HCT116 (cell line): ENCODE results near the gene SQSTM1. TPM values are rescaled to one million over a fixed set of nuclear protein-coding genes. Genes with fewer than 3 reads are reported as not detected.

Source experiments
- ATAC-seq: fragments of 200-7000 bp; cut with Tn5 transposase; 2 replicates; pipeline ENCODE4 v1.9.1; 2020; ENCODE audit warnings: mild to moderate bottlenecking, moderate library complexity
- BruUV-seq: library from RNA; stranded (reverse); fragments of 400-500 nt; replicated peaks from 2 replicates; lab custom pipeline; 2021; lab: Mats Ljungman, UMichigan
- CTCF ChIA-PET: fragments of 300-600 bp; sonication (Branson Sonifier 250); formaldehyde crosslinking; loops from one replicate; lab custom pipeline; 2021; ENCODE audit warnings: antibody characterized with exemption; lab: Charles Lee
- POLR2A ChIA-PET: fragments of 300-600, 350-600 bp; sonication (Branson Sonifier 250); formaldehyde crosslinking; loops from one replicate; lab custom pipeline; 2021; ENCODE audit warnings: antibody characterized with exemption; lab: Charles Lee
- RAD21 ChIA-PET, 2 experiments: fragments of 300-600 bp; sonication (Branson Sonifier 250); formaldehyde crosslinking; loops; one replicate each; lab custom pipeline; 2023; ENCODE audit warnings: low total read pairs in 2 of 2; ENCODE audit not compliant: uncharacterized antibody in 2 of 2, unreplicated experiment in 2 of 2, low non-redundant PET in 1 of 2; lab: Charles Lee
- DNase-seq: peaks from one replicate; pipeline ENCODE4 v3.0.0-alpha.2; 2010; ENCODE audit warnings: low read depth, low spot score
- H2AFZ ChIP-seq: fragments of 200-600 bp; shearing (Covaris generic), sonication (generic); 2 replicates; pipeline ENCODE4 v1.6.1; 2017; ENCODE audit warnings: low read depth, mixed run types, mixed read lengths, antibody characterized with exemption, low read length; ENCODE audit not compliant: poor library complexity, severe bottlenecking
- H3K27ac ChIP-seq: 2 replicates; pipeline ENCODE4 v1.5.1; 2012; ENCODE audit warnings: low read depth, low read length
- H3K27me3 ChIP-seq: fragments of 200-600 bp; sonication (generic); 2 replicates; pipeline ENCODE4 v1.6.1; 2016; ENCODE audit warnings: mixed run types, low read length, mixed read lengths; ENCODE audit not compliant: insufficient read depth
- H3K36me3 ChIP-seq, 2 experiments: fragments of 200-500 bp in 1 of 2; fragments of 200-600 bp in 1 of 2; sonication (Bioruptor generic) in 1 of 2; sonication (generic) in 1 of 2; 2 replicates each; pipeline versions ENCODE4 v1.5.1 to v1.6.1; 2014 to 2016; ENCODE audit warnings: low read length in 2 of 2, inconsistent platforms in 1 of 2, mixed read lengths in 1 of 2, mixed run types in 1 of 2; ENCODE audit not compliant: insufficient read depth in 2 of 2, control insufficient read depth in 1 of 2
- H3K4me1 ChIP-seq, 2 experiments: fragments of 200-600 bp in 1 of 2; sonication (generic) in 1 of 2; 2 replicates each; pipeline versions ENCODE4 v1.5.1 to v1.6.1; 2012 to 2017; ENCODE audit warnings: low read length in 2 of 2, inconsistent platforms in 1 of 2, mild to moderate bottlenecking in 1 of 2, mixed read lengths in 1 of 2, mixed run types in 1 of 2, moderate library complexity in 1 of 2; ENCODE audit not compliant: insufficient read depth in 2 of 2, control insufficient read depth in 1 of 2
- H3K4me2 ChIP-seq: fragments of 200-600 bp; sonication (generic); 2 replicates; pipeline ENCODE4 v1.6.1; 2017; ENCODE audit warnings: mixed run types, low read length, mixed read lengths
- H3K4me3 ChIP-seq, 2 experiments: fragments of 200-600 bp in 1 of 2; sonication (generic) in 1 of 2; replicated peaks in 1 of 2; 2 replicates each; pipeline ENCODE4 v1.5.1; 2011 to 2016; ENCODE audit warnings: low read length in 2 of 2, control low read depth in 1 of 2, low read depth in 1 of 2, mild to moderate bottlenecking in 1 of 2, mixed read lengths in 1 of 2, mixed run types in 1 of 2
- H3K79me2 ChIP-seq: fragments of 200-600 bp; sonication (generic); 2 replicates; pipeline ENCODE4 v1.6.1; 2017; ENCODE audit warnings: mild to moderate bottlenecking, mixed run types, low read length, moderate library complexity, mixed read lengths; ENCODE audit not compliant: insufficient read depth
- H3K9ac ChIP-seq: fragments of 200-600 bp; sonication (generic); 2 replicates; pipeline ENCODE4 v1.6.1; 2016; ENCODE audit warnings: low read length, mixed read lengths
- H3K9me2 ChIP-seq: fragments of 200-600 bp; sonication (generic), shearing (Covaris generic); 2 replicates; pipeline ENCODE4 v1.6.1; 2017; ENCODE audit warnings: mixed run types, mild to moderate bottlenecking, moderate library complexity; ENCODE audit not compliant: insufficient read depth
- H3K9me3 ChIP-seq, 2 experiments: fragments of 200-500 bp in 1 of 2; fragments of 200-600 bp in 1 of 2; sonication (Bioruptor generic) in 1 of 2; sonication (generic) in 1 of 2; 2 replicates each; pipeline ENCODE4 v1.6.1; 2014 to 2017; ENCODE audit warnings: low read length in 2 of 2, mixed read lengths in 2 of 2, inconsistent platforms in 1 of 2, low read depth in 1 of 2, mild to moderate bottlenecking in 1 of 2, mixed run types in 1 of 2, moderate library complexity in 1 of 2; ENCODE audit not compliant: control insufficient read depth in 1 of 2, insufficient read depth in 1 of 2
- H4K20me1 ChIP-seq: fragments of 200-600 bp; sonication (generic), shearing (Covaris generic); 2 replicates; pipeline ENCODE4 v1.6.1; 2017; ENCODE audit warnings: mixed run types, mild to moderate bottlenecking, moderate library complexity; ENCODE audit not compliant: insufficient read depth
- CBX3 ChIP-seq: IDR thresholded peaks from 2 replicates; pipeline ENCODE4 v1.6.1; 2012; ENCODE audit warnings: low read depth
- EGR1 ChIP-seq: IDR thresholded peaks from 2 replicates; pipeline ENCODE4 v1.6.1; 2012; ENCODE audit warnings: low read depth
- EZH2 ChIP-seq: fragments of 200-600 bp; sonication (generic); IDR thresholded peaks from 2 replicates; pipeline ENCODE4 v1.6.1; 2017; ENCODE audit warnings: antibody characterized with exemption, mixed run types
- SIN3A ChIP-seq: IDR thresholded peaks from 2 replicates; pipeline ENCODE4 v1.6.1; 2012; ENCODE audit warnings: low read depth
- SP1 ChIP-seq: IDR thresholded peaks from 2 replicates; pipeline ENCODE4 v1.6.1; 2012; ENCODE audit warnings: low read depth
- intact Hi-C: fragments of 100-400 bp; cut with micrococcal nuclease; formaldehyde crosslinking; loops from 2 replicates; pipeline ENCODE4 v1.10.0; 2022
- total RNA-seq: library from RNA; stranded (reverse); gene quantifications from one replicate; pipeline ENCODE4 v1.2.1, GENCODE V29; 2021; ENCODE audit not compliant: unreplicated experiment
- TF ChIP-seq, protein P1 (sequence below): IDR thresholded peaks from 2 replicates; pipeline ENCODE4 v1.6.1; 2012; ENCODE audit warnings: low read depth
- TF ChIP-seq, protein P2 (sequence below): IDR thresholded peaks from 2 replicates; pipeline ENCODE4 v1.6.1; 2012

SQSTM1 gene
- total RNA-seq, 1 experiment from 2014 or later = 299 TPM

DNA sequence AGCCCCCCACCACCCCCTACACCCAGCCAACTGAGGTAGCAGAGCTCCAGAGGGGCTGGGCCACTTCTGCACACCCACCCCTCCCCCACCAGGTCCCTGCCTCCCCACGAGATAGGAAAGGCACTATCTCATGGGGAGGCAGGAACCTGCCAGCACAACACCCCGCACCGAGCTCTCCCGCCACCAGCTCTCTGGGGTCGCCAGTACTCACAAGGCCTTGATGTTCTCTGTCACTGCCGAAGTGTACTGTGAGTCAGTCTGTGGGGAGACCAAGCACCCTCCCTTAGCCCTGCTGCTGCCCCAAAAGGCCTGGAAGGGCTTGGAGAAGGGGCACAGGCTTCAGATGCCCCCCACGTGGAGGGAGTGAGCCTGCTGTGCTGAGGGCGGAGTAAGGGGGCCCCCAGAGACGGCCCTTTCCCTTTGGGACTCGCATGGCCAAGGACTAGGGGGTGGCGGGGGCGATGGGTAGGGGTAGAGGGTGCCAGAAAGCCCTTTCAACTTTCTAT is 20.0 kb upstream of the SQSTM1 start:
- H3K9me2 ChIP-seq = no peaks in the 10 kb centered on the region
- RAD21 ChIA-PET = no interaction called here
- H3K4me3 ChIP-seq = no peak overlapping the region
- no peaks in the 10 kb centered on the region for H3K27me3 ChIP-seq
- ATAC-seq (no peak), DNase-seq (no peak)
- BruUV-seq = no TSS peak
- H3K9me3 ChIP-seq = no peaks in the 10 kb centered on the region
- POLR2A ChIA-PET = no interaction called here
- intact Hi-C loops = loop anchor here (5.0 kb wide), 2 partner anchors 107 to 292 kb away; partner anchors contain the start of gene TBC1D9B
- peaks cover 5 to 20% of the 10 kb centered on the region in 2 experiments; a peak in 1 of 4 replicates for H3K36me3 ChIP-seq
- H3K79me2 ChIP-seq = peaks cover 37% of the 10 kb centered on the region
- H3K4me2 ChIP-seq = no peak overlapping the region
- H3K9ac ChIP-seq = no peak overlapping the region
- peaks cover 31 to 49% of the 10 kb centered on the region in 2 experiments for H3K4me1 ChIP-seq
- TF ChIP-seq CBX3 (no peak), SIN3A (no peak), EGR1 (no peak), SP1 (no peak), EZH2 (no peak)
- TF ChIP-seq, protein P1, sequence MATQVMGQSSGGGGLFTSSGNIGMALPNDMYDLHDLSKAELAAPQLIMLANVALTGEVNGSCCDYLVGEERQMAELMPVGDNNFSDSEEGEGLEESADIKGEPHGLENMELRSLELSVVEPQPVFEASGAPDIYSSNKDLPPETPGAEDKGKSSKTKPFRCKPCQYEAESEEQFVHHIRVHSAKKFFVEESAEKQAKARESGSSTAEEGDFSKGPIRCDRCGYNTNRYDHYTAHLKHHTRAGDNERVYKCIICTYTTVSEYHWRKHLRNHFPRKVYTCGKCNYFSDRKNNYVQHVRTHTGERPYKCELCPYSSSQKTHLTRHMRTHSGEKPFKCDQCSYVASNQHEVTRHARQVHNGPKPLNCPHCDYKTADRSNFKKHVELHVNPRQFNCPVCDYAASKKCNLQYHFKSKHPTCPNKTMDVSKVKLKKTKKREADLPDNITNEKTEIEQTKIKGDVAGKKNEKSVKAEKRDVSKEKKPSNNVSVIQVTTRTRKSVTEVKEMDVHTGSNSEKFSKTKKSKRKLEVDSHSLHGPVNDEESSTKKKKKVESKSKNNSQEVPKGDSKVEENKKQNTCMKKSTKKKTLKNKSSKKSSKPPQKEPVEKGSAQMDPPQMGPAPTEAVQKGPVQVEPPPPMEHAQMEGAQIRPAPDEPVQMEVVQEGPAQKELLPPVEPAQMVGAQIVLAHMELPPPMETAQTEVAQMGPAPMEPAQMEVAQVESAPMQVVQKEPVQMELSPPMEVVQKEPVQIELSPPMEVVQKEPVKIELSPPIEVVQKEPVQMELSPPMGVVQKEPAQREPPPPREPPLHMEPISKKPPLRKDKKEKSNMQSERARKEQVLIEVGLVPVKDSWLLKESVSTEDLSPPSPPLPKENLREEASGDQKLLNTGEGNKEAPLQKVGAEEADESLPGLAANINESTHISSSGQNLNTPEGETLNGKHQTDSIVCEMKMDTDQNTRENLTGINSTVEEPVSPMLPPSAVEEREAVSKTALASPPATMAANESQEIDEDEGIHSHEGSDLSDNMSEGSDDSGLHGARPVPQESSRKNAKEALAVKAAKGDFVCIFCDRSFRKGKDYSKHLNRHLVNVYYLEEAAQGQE = no peak
- TF ChIP-seq, protein P2, sequence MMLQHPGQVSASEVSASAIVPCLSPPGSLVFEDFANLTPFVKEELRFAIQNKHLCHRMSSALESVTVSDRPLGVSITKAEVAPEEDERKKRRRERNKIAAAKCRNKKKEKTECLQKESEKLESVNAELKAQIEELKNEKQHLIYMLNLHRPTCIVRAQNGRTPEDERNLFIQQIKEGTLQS = no peak
- no peak overlapping the region for H2AFZ ChIP-seq
- CTCF ChIA-PET = no interaction called here
- no peaks in the 10 kb centered on the region for H4K20me1 ChIP-seq
- H3K27ac ChIP-seq = no peak overlapping the region
